IMR-90 (cell line): Measurements from ENCODE around the gene SPG11. TPM values are rescaled to one million over a fixed set of nuclear protein-coding genes. Genes with fewer than 3 reads are reported as not detected.
"Not testable (repeated sequence)": the region's sequence is repeated elsewhere in the genome, so short reads cannot be mapped to it uniquely, and the experiment has no call there.

ENCODE experiments used
- ATAC-seq: fragments of 200-7000 bp; cut with Tn5 transposase; 2 replicates; pipeline ENCODE4 v1.9.1; 2020; ENCODE audit warnings: low read depth, mild to moderate bottlenecking, moderate library complexity
- BruUV-seq: library from RNA; stranded (reverse); fragments of 400-500 nt; replicated peaks from 2 replicates; lab custom pipeline; 2021; lab: Mats Ljungman, UMichigan
- CTCF ChIA-PET: fragments of 300-600 bp; formaldehyde crosslinking; extraction: SDS; loops from one replicate; lab custom pipeline; 2021; ENCODE audit warnings: antibody characterized with exemption; lab: Yijun Ruan, JAX
- POLR2A ChIA-PET: fragments of 300-600 bp; sonication (Branson Sonifier 250); formaldehyde crosslinking; loops from one replicate; lab custom pipeline; 2022; ENCODE audit warnings: antibody characterized with exemption; ENCODE audit not compliant: unreplicated experiment; lab: Charles Lee
- DNase-seq: peaks from one replicate; pipeline ENCODE4 v3.0.0; 2013
- H2AFZ ChIP-seq: replicated peaks from 2 replicates; pipeline ENCODE3; 2013; ENCODE audit warnings: low read length, mild to moderate bottlenecking; ENCODE audit not compliant: poor library complexity
- H2AK5ac ChIP-seq: 2 replicates; pipeline ENCODE4 v1.6.1; 2013; ENCODE audit warnings: low read depth, low read length, inconsistent platforms
- H2AK9ac ChIP-seq: replicated peaks from 2 replicates; pipeline ENCODE3; 2013; ENCODE audit warnings: mild to moderate bottlenecking, low read depth, low read length, moderate library complexity; ENCODE audit not compliant: poor library complexity
- H2BK120ac ChIP-seq: 2 replicates; pipeline ENCODE4 v1.6.1; 2013; ENCODE audit warnings: low read depth, low read length, inconsistent platforms
- H2BK15ac ChIP-seq: 3 replicates; pipeline ENCODE4 v1.6.1; 2013; ENCODE audit warnings: low read depth, low read length, inconsistent platforms
- H2BK20ac ChIP-seq: 2 replicates; pipeline ENCODE4 v1.6.1; 2013; ENCODE audit warnings: low read depth, mild to moderate bottlenecking, inconsistent platforms, low read length, moderate library complexity
- H2BK5ac ChIP-seq: 2 replicates; pipeline ENCODE4 v1.6.1; 2013; ENCODE audit warnings: mild to moderate bottlenecking, low read depth, low read length, inconsistent platforms; ENCODE audit not compliant: poor library complexity, severe bottlenecking
- H3K14ac ChIP-seq: replicated peaks from 2 replicates; pipeline ENCODE4 v1.6.1; 2013; ENCODE audit warnings: low read depth, low read length, inconsistent platforms
- H3K18ac ChIP-seq: 2 replicates; pipeline ENCODE4 v1.6.1; 2013; ENCODE audit warnings: low read depth, low read length, control low read depth
- H3K23ac ChIP-seq: 2 replicates; pipeline ENCODE4 v1.6.1; 2013; ENCODE audit warnings: low read depth, low read length, inconsistent platforms
- H3K27ac ChIP-seq: 2 replicates; pipeline ENCODE4 v1.5.1; 2013; ENCODE audit warnings: mild to moderate bottlenecking, control low read depth, low read length; ENCODE audit not compliant: insufficient read depth
- H3K27me3 ChIP-seq: 2 replicates; pipeline ENCODE4 v1.6.1; 2013; ENCODE audit warnings: low read length; ENCODE audit not compliant: control insufficient read depth, insufficient read depth
- H3K36me3 ChIP-seq: 2 replicates; pipeline ENCODE4 v1.6.1; 2013; ENCODE audit warnings: low read length, mixed read lengths; ENCODE audit not compliant: control insufficient read depth, insufficient read depth
- H3K4ac ChIP-seq: 2 replicates; pipeline ENCODE4 v1.6.1; 2013; ENCODE audit warnings: low read depth, low read length, inconsistent platforms
- H3K4me1 ChIP-seq: 2 replicates; pipeline ENCODE4 v1.6.1; 2013; ENCODE audit warnings: low read length, mixed read lengths; ENCODE audit not compliant: control insufficient read depth, insufficient read depth
- H3K4me2 ChIP-seq: 2 replicates; pipeline ENCODE4 v1.6.1; 2013; ENCODE audit warnings: low read depth, mild to moderate bottlenecking, control low read depth, low read length, moderate library complexity
- H3K4me3 ChIP-seq: 2 replicates; pipeline ENCODE4 v1.5.1; 2013; ENCODE audit warnings: low read depth, mild to moderate bottlenecking, control low read depth, low read length, moderate library complexity; ENCODE audit not compliant: insufficient read depth
- H3K56ac ChIP-seq: 2 replicates; pipeline ENCODE4 v1.6.1; 2013; ENCODE audit warnings: low read length, inconsistent platforms; ENCODE audit not compliant: insufficient read depth; ENCODE audit errors: extremely low read depth
- H3K79me1 ChIP-seq, 2 experiments: 2 replicates each; pipeline ENCODE4 v1.6.1; 2013; ENCODE audit warnings: low read length in 2 of 2, inconsistent platforms in 1 of 2, low read depth in 1 of 2
- H3K9ac ChIP-seq: 2 replicates; pipeline ENCODE4 v1.6.1; 2013; ENCODE audit warnings: low read depth, low read length, control low read depth
- H3K9me1 ChIP-seq: 2 replicates; pipeline ENCODE4 v1.6.1; 2013; ENCODE audit warnings: low read length, inconsistent platforms; ENCODE audit not compliant: insufficient read depth
- H3K9me3 ChIP-seq: 2 replicates; pipeline ENCODE4 v1.6.1; 2013; ENCODE audit warnings: low read length; ENCODE audit not compliant: control insufficient read depth, insufficient read depth
- H4K20me1 ChIP-seq: 2 replicates; pipeline ENCODE4 v1.6.1; 2013; ENCODE audit warnings: low read length, inconsistent platforms; ENCODE audit not compliant: insufficient read depth
- H4K5ac ChIP-seq: 2 replicates; pipeline ENCODE4 v1.6.1; 2013; ENCODE audit warnings: mild to moderate bottlenecking, low read depth, low read length, control low read depth
- H4K8ac ChIP-seq, 2 experiments: 2 replicates each; pipeline ENCODE4 v1.6.1; 2013; ENCODE audit warnings: low read depth in 2 of 2, low read length in 2 of 2, control low read depth in 1 of 2, inconsistent platforms in 1 of 2
- H4K91ac ChIP-seq: 2 replicates; pipeline ENCODE4 v1.6.1; 2013; ENCODE audit warnings: low read depth, low read length, inconsistent platforms; ENCODE audit not compliant: insufficient read depth
- CEBPB ChIP-seq: IDR thresholded peaks from 2 replicates; pipeline ENCODE4 v1.6.1; 2012; ENCODE audit warnings: low read depth, low read length, improper control_type of control experiment
- MAFK ChIP-seq: IDR thresholded peaks from 2 replicates; pipeline ENCODE4 v1.6.1; 2012; ENCODE audit warnings: low read depth, low read length, improper control_type of control experiment
- RFX5 ChIP-seq: IDR thresholded peaks from 2 replicates; pipeline ENCODE4 v1.8.0; 2012; ENCODE audit warnings: low read depth, mild to moderate bottlenecking, low read length, moderate library complexity
- WGBS, 2 experiments: methylation state at CpG; one replicate each; pipeline versions ENCODE4 v1.1.5 to v1.1.7; 2013; ENCODE audit warnings: missing lambda C conversion rate in 2 of 2; ENCODE audit not compliant: insufficient read length in 1 of 2; ENCODE audit errors: extremely low coverage in 2 of 2; 5-methylcytosine and 5-hydroxymethylcytosine counted together
- dilution Hi-C: fragments of 300-500 bp; cut with HindIII; formaldehyde crosslinking; loops from one replicate; pipeline ENCODE4 v1.14.3; 2018; ENCODE audit warnings: low sequenced_read_pairs; ENCODE audit not compliant: unreplicated experiment
- in situ Hi-C: fragments of 300-500 bp; cut with MboI; formaldehyde crosslinking; loops from 3 replicates; pipeline ENCODE4 v1.14.3; 2019; ENCODE audit warnings: low sequenced_read_pairs, inconsistent platforms, mixed read lengths
- intact Hi-C: fragments of 100-400 bp; cut with micrococcal nuclease; formaldehyde crosslinking; loops from 2 replicates; pipeline ENCODE4 v1.10.0; 2022
- polyA plus RNA-seq, 3 experiments: library from polyadenylated mRNA; depleted of rRNA; stranded (reverse); fragments of >200 nt; gene quantifications; 2 replicates each; pipeline ENCODE4 v1.2.3, GENCODE V29; 2012; ENCODE audit warnings: low replicate concordance in 1 of 3
- total RNA-seq: library from RNA; depleted of rRNA; stranded (reverse); fragments of >200 nt; gene quantifications from 2 replicates; pipeline ENCODE4 v1.2.3, GENCODE V29; 2012

Gene SPG11
- total and polyA plus RNA-seq, 2 of the 4 experiments (the other 2 are of a cell fraction), result 30.8 to 32.6 TPM

DNA sequence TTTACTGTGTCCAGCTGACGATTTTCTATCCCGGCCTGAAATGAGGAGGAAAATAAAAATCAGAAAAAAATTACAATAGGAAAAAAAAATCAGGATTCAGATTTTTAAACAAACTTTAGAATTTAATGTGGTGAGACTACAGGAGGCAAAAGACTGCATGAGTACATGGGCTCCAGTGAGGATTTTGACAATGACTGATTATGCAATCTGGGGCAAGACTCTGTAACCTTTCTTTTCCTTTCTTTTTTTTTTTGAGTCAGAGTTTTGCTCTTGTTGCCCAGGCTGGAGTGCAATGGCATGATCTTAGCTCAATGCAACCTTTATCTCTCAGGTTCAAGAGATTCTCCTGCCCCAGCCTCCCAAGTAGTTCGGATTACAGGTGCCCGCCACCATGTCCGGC, 29.9 kb downstream of the SPG11 start:
- no peak overlapping the region for H3K18ac ChIP-seq
- ChIA-PET CTCF (interaction anchor here (0.6 kb wide), 2 partner anchors 8 to 105 kb away, joined by 7 to 8 read pairs; no protein-coding TSS in a partner anchor), POLR2A (no interaction called here)
- no peak overlapping the region for H3K4ac ChIP-seq
- no CpG with 5 or more reads among the region's 5 CpGs for WGBS, 2 experiments
- peaks cover 5% of the 10 kb centered on the region for H3K9me3 ChIP-seq
- H4K91ac ChIP-seq, result no peak overlapping the region
- no peak overlapping the region for H2BK5ac ChIP-seq
- no peak overlapping the region for H3K4me3 ChIP-seq
- H3K4me1 ChIP-seq, result peaks cover 2% of the 10 kb centered on the region; the same call in 1 of the 2 replicates
- H4K8ac ChIP-seq, result no peak overlapping the region
- no peak for TF ChIP-seq RFX5
- TF ChIP-seq CEBPB, result peak; percentile 79
- no peak for TF ChIP-seq MAFK
- no TSS peak for BruUV-seq
- ATAC-seq, result no peak; the same call in 1 of the 2 replicates
- 0 out of 2 replicates have a peak, but pooled peaks cover 2% of the 10 kb centered on the region for H3K9me1 ChIP-seq
- peaks cover 30% of the 10 kb centered on the region for H3K36me3 ChIP-seq
- no peak overlapping the region for H3K9ac ChIP-seq
- no peak overlapping the region for H3K14ac ChIP-seq
- no peak overlapping the region for H3K27ac ChIP-seq
- in situ Hi-C loops, result no loop called here
- no peak overlapping the region for H3K23ac ChIP-seq
- no peak overlapping the region for H2AFZ ChIP-seq
- H2BK20ac ChIP-seq, result no peak overlapping the region
- dilution Hi-C loops, result no loop called here
- peak; percentile 36 for DNase-seq
- peaks cover 10 to 18% of the 10 kb centered on the region in 2 experiments for H3K79me1 ChIP-seq
- intact Hi-C loops, result no loop called here
- no peaks in the 10 kb centered on the region for H4K20me1 ChIP-seq
- no peak overlapping the region for H3K4me2 ChIP-seq
- H4K5ac ChIP-seq, result no peak overlapping the region
- H2BK15ac ChIP-seq, result no peak overlapping the region
- no peaks in the 10 kb centered on the region for H3K27me3 ChIP-seq
- no peak overlapping the region for H3K56ac ChIP-seq
- H2AK9ac ChIP-seq, result no peak overlapping the region
- no peak overlapping the region for H2BK120ac ChIP-seq
- H2AK5ac ChIP-seq, result no peak overlapping the region

GRCh38 chr15:44625286-44625685, 38.2 kb downstream of the SPG11 start:
- peaks cover 32% of the 10 kb centered on the region for H3K36me3 ChIP-seq
- BruUV-seq, result not testable (repeated sequence)

More at GRCh38 chr15:44625286-44625685, 38.2 kb downstream of the SPG11 start:
- H3K79me1 ChIP-seq, H3K9me3 ChIP-seq, H3K27ac ChIP-seq, H2BK5ac ChIP-seq, H4K8ac ChIP-seq, H2BK120ac ChIP-seq, H2AK5ac ChIP-seq, H3K4me1 ChIP-seq, H3K9me1 ChIP-seq, H3K4ac ChIP-seq, H2BK15ac ChIP-seq, H3K4me2 ChIP-seq, H2AK9ac ChIP-seq, H4K20me1 ChIP-seq, H3K27me3 ChIP-seq, H4K91ac ChIP-seq, in situ Hi-C loops, ATAC-seq, dilution Hi-C loops, H3K56ac ChIP-seq, H3K4me3 ChIP-seq, H2BK20ac ChIP-seq, H3K9ac ChIP-seq, H3K23ac ChIP-seq, H4K5ac ChIP-seq, H2AFZ ChIP-seq, intact Hi-C loops, POLR2A ChIA-PET, H3K14ac ChIP-seq, DNase-seq, H3K18ac ChIP-seq: not testable (repeated sequence)
- CTCF ChIA-PET, result interaction anchor here (0.6 kb wide), 1 partner anchor 9 kb away, joined by 7 read pairs; no protein-coding TSS in a partner anchor
- WGBS, 2 experiments, result no CpG with 5 or more reads among the region's 2 CpGs
